Fibroblast of lung (primary cell): ENCODE measurements around the gene SLC6A4.

Experiments
- EZH2 ChIP-seq: IDR thresholded peaks from 2 replicates; pipeline ENCODE4 v1.5.1; 2012; ENCODE audit warnings: low read length, control low read depth, mild to moderate bottlenecking; ENCODE audit errors: missing control alignments
- TF ChIP-seq, protein P1 (sequence below), 2 donors: IDR thresholded peaks in 1 of 2; conservative IDR thresholded peaks in 1 of 2; 1 replicate in 1 of 2; 2 replicates in 1 of 2; pipeline ENCODE4 v1.5.1; 2011 to 2012; ENCODE audit warnings: low read length in 2 of 2, control low read depth in 1 of 2, inconsistent platforms in 1 of 2, low read depth in 1 of 2, mild to moderate bottlenecking in 1 of 2

DNA sequence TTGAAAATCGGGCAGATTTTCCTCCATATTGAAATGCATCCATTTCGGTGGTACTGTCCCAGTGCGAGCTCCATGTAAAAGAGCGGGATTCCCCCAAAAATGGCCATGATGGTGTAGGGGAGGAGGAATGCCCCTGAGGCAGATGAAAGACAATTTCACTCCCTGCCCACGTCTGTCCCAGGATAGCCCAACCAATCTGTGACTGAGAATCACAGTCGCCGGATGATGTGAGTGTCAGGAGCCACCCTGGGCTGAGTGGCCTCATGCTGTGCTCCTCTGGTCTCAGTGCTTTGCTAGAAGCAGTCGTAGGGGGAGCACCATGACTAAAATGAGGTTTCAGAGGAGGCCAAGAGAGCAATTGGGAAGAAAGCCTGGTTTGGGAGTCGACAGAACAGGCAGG is 16.7 kb downstream of the SLC6A4 start:
- TF ChIP-seq, protein P1, sequence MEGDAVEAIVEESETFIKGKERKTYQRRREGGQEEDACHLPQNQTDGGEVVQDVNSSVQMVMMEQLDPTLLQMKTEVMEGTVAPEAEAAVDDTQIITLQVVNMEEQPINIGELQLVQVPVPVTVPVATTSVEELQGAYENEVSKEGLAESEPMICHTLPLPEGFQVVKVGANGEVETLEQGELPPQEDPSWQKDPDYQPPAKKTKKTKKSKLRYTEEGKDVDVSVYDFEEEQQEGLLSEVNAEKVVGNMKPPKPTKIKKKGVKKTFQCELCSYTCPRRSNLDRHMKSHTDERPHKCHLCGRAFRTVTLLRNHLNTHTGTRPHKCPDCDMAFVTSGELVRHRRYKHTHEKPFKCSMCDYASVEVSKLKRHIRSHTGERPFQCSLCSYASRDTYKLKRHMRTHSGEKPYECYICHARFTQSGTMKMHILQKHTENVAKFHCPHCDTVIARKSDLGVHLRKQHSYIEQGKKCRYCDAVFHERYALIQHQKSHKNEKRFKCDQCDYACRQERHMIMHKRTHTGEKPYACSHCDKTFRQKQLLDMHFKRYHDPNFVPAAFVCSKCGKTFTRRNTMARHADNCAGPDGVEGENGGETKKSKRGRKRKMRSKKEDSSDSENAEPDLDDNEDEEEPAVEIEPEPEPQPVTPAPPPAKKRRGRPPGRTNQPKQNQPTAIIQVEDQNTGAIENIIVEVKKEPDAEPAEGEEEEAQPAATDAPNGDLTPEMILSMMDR (conservative IDR thresholded peaks at IDR 0.05 in 1 of 2, IDR thresholded peaks at IDR 0.05 in 1 of 2; ENCODE audit: low read depth in 1 of 2, low read length in 2 of 2) = no peak
- TF ChIP-seq EZH2 = no peak
